ENCODE data around the gene EEFSEC. TPM values are rescaled to one million over a fixed set of nuclear protein-coding genes. Genes with fewer than 3 reads are reported as not detected.

Gene EEFSEC
- total RNA-seq, 1 donor from 2014 or later: 12.2 TPM

DNA sequence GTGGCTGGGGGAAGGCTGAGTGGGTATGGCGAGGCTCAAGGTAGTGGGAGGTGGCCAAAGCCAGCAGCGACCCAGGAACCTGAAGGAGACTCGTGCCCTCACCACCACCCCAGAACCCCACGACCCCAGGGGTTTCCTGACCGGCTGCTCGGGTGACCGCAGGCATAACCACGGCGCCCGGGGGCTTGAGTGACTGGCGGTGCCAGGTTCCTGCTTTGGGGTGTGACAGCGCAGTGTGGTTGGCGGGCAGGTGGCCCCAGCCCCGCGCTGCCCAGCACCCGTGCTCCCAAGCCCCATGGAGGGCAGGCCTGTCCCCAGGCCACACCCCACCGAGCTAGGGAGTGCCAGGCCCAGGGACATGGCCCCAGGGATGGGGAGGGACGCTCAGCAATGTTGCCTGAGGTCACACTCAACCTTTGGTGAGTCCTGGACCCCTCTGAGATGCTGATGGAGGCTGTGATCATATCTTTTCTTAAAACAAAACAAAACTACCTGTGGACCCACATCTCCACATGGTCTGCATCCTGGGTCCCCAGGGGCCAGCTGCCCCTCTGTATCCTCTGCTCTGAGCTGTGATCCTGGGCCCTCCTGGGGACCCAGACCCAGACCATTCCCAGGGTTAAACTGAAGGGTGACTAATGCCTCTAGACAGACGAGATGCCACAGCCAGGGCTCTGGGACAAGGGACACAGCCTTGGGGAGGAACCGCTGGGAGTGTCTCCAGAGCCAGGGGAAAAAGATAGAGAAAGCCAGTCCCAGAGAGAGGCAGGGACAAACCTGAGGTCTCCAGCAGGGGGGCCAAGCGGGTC, 300.4 kb downstream of the EEFSEC start:
- peaks cover 2% of the 10 kb centered on the region for H3K36me3 Mint-ChIP-seq (ENCODE audit: low read depth)
- H3K27ac Mint-ChIP-seq (ENCODE audit: unreplicated experiment): no peak overlapping the region
- TF ChIP-seq, protein P1, sequence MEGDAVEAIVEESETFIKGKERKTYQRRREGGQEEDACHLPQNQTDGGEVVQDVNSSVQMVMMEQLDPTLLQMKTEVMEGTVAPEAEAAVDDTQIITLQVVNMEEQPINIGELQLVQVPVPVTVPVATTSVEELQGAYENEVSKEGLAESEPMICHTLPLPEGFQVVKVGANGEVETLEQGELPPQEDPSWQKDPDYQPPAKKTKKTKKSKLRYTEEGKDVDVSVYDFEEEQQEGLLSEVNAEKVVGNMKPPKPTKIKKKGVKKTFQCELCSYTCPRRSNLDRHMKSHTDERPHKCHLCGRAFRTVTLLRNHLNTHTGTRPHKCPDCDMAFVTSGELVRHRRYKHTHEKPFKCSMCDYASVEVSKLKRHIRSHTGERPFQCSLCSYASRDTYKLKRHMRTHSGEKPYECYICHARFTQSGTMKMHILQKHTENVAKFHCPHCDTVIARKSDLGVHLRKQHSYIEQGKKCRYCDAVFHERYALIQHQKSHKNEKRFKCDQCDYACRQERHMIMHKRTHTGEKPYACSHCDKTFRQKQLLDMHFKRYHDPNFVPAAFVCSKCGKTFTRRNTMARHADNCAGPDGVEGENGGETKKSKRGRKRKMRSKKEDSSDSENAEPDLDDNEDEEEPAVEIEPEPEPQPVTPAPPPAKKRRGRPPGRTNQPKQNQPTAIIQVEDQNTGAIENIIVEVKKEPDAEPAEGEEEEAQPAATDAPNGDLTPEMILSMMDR (IDR thresholded peaks at IDR 0.05): no peak
- H3K4me1 Mint-ChIP-seq (ENCODE audit: low read depth): no peaks in the 10 kb centered on the region
- peak; percentile 52 for DNase-seq (ENCODE audit: low spot score)
- peaks cover 64% of the 10 kb centered on the region for H3K27me3 Mint-ChIP-seq (ENCODE audit: low read depth)
- no peak overlapping the region for H3K4me3 Mint-ChIP-seq (ENCODE audit: unreplicated experiment)
- no peaks in the 10 kb centered on the region for H3K9me3 Mint-ChIP-seq (ENCODE audit: low read depth)

DNA sequence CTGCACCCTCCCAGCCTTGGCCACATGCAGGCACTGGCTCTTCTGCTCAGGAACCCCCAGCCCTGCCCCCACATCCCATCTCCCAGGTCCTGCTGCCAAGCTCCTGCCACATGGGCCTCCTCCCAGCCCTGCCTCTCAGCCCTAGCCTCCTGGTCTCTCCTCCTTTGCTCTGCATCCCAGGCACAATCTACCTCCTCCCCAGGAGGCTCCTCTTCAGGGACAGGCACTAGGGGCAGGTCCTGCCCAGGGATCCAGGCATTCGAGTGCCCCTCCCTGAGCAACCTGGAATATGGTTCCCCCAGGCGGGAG, 301.0 kb downstream of the EEFSEC start:
- Mint-ChIP-seq H3K27ac (ENCODE audit: unreplicated experiment) (no peak overlapping the region), H3K4me3 (ENCODE audit: unreplicated experiment) (no peak overlapping the region), H3K36me3 (ENCODE audit: low read depth) (peaks cover 2% of the 10 kb centered on the region), H3K4me1 (ENCODE audit: low read depth) (no peaks in the 10 kb centered on the region), H3K27me3 (ENCODE audit: low read depth) (peaks cover 63% of the 10 kb centered on the region), H3K9me3 (ENCODE audit: low read depth) (no peaks in the 10 kb centered on the region)
- TF ChIP-seq, protein P1 (IDR thresholded peaks at IDR 0.05): no peak
- peak; percentile 53 for DNase-seq (ENCODE audit: low spot score)

DNA sequence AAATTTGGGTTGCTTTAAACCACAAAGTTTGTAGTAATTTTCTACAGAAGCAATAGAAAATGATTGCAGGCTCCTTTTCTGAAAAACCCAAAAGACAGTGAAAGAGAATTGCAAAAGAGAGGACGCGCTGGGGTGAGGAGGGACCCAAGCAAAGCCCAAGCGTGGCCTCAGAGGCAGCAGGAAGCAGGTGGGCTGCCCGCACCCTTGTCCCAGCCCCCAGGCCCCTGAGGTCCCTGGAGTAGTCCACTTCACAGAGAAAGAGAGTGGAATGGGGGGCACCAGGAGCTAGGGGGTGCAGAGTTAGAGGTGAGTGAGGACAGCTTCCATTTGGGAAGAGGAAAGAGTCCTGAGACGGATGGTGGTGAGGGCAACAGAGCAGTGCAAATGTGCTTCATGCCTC, 301.8 kb downstream of the EEFSEC start:
- peaks cover 61% of the 10 kb centered on the region for H3K27me3 Mint-ChIP-seq (ENCODE audit: low read depth)
- no peak overlapping the region for H3K27ac Mint-ChIP-seq (ENCODE audit: unreplicated experiment)
- H3K9me3 Mint-ChIP-seq (ENCODE audit: low read depth): no peaks in the 10 kb centered on the region
- TF ChIP-seq, protein P1 (IDR thresholded peaks at IDR 0.05): no peak
- H3K4me1 Mint-ChIP-seq (ENCODE audit: low read depth): no peaks in the 10 kb centered on the region
- DNase-seq (ENCODE audit: low spot score): peak; percentile 35
- H3K36me3 Mint-ChIP-seq (ENCODE audit: low read depth): peaks cover 2% of the 10 kb centered on the region
- no peak overlapping the region for H3K4me3 Mint-ChIP-seq (ENCODE audit: unreplicated experiment)

DNA sequence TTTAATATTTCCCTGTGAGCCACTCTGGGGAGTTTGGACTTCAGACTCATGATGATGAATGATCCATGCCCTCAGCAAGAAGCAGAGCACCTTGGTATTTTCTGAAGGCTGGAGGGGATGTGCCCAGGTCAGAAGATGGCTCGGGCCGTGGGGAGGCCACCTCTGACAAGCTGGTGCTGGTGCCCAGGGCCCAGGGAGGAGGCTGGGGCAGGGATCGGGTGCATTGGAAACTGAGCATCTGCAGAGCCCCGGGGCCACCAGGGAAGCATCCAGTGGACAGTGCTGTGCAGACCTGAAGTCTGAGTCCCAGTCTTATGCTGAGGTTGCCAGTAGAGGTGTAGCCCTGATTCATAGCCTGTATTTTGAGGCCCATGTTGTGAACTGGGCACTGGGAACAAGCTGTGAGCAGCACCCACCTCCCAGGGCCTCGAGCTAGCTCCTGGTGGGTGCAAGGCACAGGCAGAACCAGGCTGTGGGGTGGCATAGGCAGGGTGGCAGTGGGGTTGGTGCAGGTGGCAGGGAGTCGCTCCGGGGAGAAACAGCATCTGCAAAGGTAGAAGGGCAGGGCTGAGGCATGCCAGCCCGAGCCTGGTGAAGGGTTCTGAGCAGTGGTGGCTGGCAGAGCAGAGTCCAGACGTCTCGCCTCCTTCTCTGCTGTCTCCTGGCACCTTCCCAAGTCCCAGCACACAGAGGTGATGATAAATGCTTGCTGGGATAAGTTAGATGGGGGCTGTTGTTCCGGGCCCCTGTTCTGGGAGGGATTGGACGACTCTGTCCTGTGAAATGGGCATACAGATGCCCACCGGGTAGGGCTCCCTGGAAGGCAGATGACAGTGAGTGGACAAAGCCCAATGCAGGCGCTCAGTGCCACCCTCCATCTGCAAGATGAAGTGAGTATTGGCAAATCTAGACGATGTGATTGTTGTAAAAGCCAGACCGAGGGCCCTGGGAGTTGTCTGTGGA, 302.8 kb downstream of the EEFSEC start:
- no peak overlapping the region for H3K27ac Mint-ChIP-seq (ENCODE audit: unreplicated experiment)
- H3K36me3 Mint-ChIP-seq (ENCODE audit: low read depth): no peaks in the 10 kb centered on the region
- H3K27me3 Mint-ChIP-seq (ENCODE audit: low read depth): peaks cover 53% of the 10 kb centered on the region
- TF ChIP-seq, protein P1 (IDR thresholded peaks at IDR 0.05): no peak
- H3K4me1 Mint-ChIP-seq (ENCODE audit: low read depth): no peaks in the 10 kb centered on the region
- H3K4me3 Mint-ChIP-seq (ENCODE audit: unreplicated experiment): no peak overlapping the region
- H3K9me3 Mint-ChIP-seq (ENCODE audit: low read depth): no peaks in the 10 kb centered on the region
- DNase-seq (ENCODE audit: low spot score): peak; percentile 70

All from chondrocyte (in vitro differentiated cells).